Measurements from ENCODE around the gene PARP12.
"Not testable (repeated sequence)": the region's sequence is repeated elsewhere in the genome, so short reads cannot be mapped to it uniquely, and the experiment has no call there.

Gene PARP12

GRCh38 chr7:140062528-140063299 is at the start of gene PARP12:
Gene PARP12 (minus strand): TSS chr7:140062951. CDS start chr7:140062847, 104 bp downstream.
- DNase-seq (ENCODE audit: low read depth in 2 of 2): peak; percentile 78 to 88
- TF ChIP-seq CTCF (IDR thresholded peaks at IDR 0.05; ENCODE audit: low read depth, low read length): no peak
- peak within 1 kb of the TSS; percentile 60 to 63 for H3K4me3 ChIP-seq (replicated peaks in 1 of 2; ENCODE audit: low read depth in 2 of 2, low read length in 2 of 2)

GRCh38 chr7:140108777-140109176 is 46.0 kb upstream of the PARP12 start:
- DNase-seq (ENCODE audit: low read depth in 2 of 2); H3K4me3 ChIP-seq (replicated peaks in 1 of 2; ENCODE audit: low read depth in 2 of 2, low read length in 2 of 2): not testable (repeated sequence)

- no peak for TF ChIP-seq CTCF (IDR thresholded peaks at IDR 0.05; ENCODE audit: low read depth, low read length)
- H3K4me3 ChIP-seq (replicated peaks in 1 of 2; ENCODE audit: low read depth in 2 of 2, low read length in 2 of 2): no peak overlapping the region
- DNase-seq (ENCODE audit: low read depth in 2 of 2): no peak
Measured at GRCh38 chr7:140096459-140096858, 33.7 kb upstream of the PARP12 start.

GRCh38 chr7:140093375-140093774 is 30.6 kb upstream of the PARP12 start:
- no peak overlapping the region for H3K4me3 ChIP-seq (replicated peaks in 1 of 2; ENCODE audit: low read depth in 2 of 2, low read length in 2 of 2)
- no peak for TF ChIP-seq CTCF (IDR thresholded peaks at IDR 0.05; ENCODE audit: low read depth, low read length)
- no peak for DNase-seq (ENCODE audit: low read depth in 2 of 2)

GRCh38 chr7:140085447-140085846 is 22.7 kb upstream of the PARP12 start:
- no peak for DNase-seq (ENCODE audit: low read depth in 2 of 2)
- TF ChIP-seq CTCF (IDR thresholded peaks at IDR 0.05; ENCODE audit: low read depth, low read length): no peak
- H3K4me3 ChIP-seq (replicated peaks in 1 of 2; ENCODE audit: low read depth in 2 of 2, low read length in 2 of 2): no peak overlapping the region

GRCh38 chr7:140084972-140085371 is 22.2 kb upstream of the PARP12 start:
- TF ChIP-seq CTCF (IDR thresholded peaks at IDR 0.05; ENCODE audit: low read depth, low read length): no peak
- DNase-seq (ENCODE audit: low read depth in 2 of 2): no peak
- H3K4me3 ChIP-seq (replicated peaks in 1 of 2; ENCODE audit: low read depth in 2 of 2, low read length in 2 of 2): no peak overlapping the region

- no peak overlapping the region for H3K4me3 ChIP-seq (replicated peaks in 1 of 2; ENCODE audit: low read depth in 2 of 2, low read length in 2 of 2)
- DNase-seq (ENCODE audit: low read depth in 2 of 2): no peak
- no peak for TF ChIP-seq CTCF (IDR thresholded peaks at IDR 0.05; ENCODE audit: low read depth, low read length)
Measured at GRCh38 chr7:140084142-140084655, 21.4 kb upstream of the PARP12 start.

Measured in cardiac fibroblast (primary cell).